Mesenchymal stem cell (in vitro differentiated cells and primary cell): Measurements from ENCODE around the gene ZBED4.
"Not testable (repeated sequence)": the region's sequence is repeated elsewhere in the genome, so short reads cannot be mapped to it uniquely, and the experiment has no call there.

Experiments
- DNase-seq: peaks from one replicate; pipeline ENCODE4 v3.0.0-alpha.2; 2013
- H2AFZ ChIP-seq: one replicate; pipeline ENCODE4 v1.6.1; 2013; ENCODE audit warnings: low read depth, mild to moderate bottlenecking, control low read depth, inconsistent platforms, low read length, moderate library complexity
- H2AK5ac ChIP-seq: 2 replicates; pipeline ENCODE4 v1.6.1; 2013; ENCODE audit warnings: low read length, moderate library complexity, mild to moderate bottlenecking, inconsistent platforms; ENCODE audit not compliant: severe bottlenecking
- H2BK120ac ChIP-seq: one replicate; pipeline ENCODE4 v1.6.1; 2013; ENCODE audit warnings: low read depth, mild to moderate bottlenecking, inconsistent platforms, low read length, moderate library complexity
- H2BK12ac ChIP-seq, 2 experiments: one replicate each; pipeline ENCODE4 v1.6.1; 2013; ENCODE audit warnings: inconsistent platforms in 2 of 2, low read length in 2 of 2, mild to moderate bottlenecking in 2 of 2, moderate library complexity in 2 of 2, control low read depth in 1 of 2
- H2BK15ac ChIP-seq: one replicate; pipeline ENCODE4 v1.6.1; 2013; ENCODE audit warnings: mild to moderate bottlenecking, low read depth, inconsistent platforms; ENCODE audit not compliant: poor library complexity, severe bottlenecking
- H2BK5ac ChIP-seq: 2 replicates; pipeline ENCODE4 v1.6.1; 2013; ENCODE audit warnings: low read depth, mild to moderate bottlenecking, low read length, control low read depth, inconsistent platforms; ENCODE audit not compliant: poor library complexity, severe bottlenecking
- H3K14ac ChIP-seq, 2 experiments: one replicate each; pipeline ENCODE4 v1.6.1; 2013; ENCODE audit warnings: inconsistent platforms in 2 of 2, low read length in 2 of 2, control low read depth in 1 of 2, mild to moderate bottlenecking in 1 of 2, moderate library complexity in 1 of 2
- H3K18ac ChIP-seq, 2 experiments: one replicate each; pipeline ENCODE4 v1.6.1; 2013; ENCODE audit warnings: inconsistent platforms in 2 of 2, low read length in 2 of 2, control low read depth in 1 of 2, low read depth in 1 of 2, mild to moderate bottlenecking in 1 of 2
- H3K23ac ChIP-seq, 2 experiments: one replicate each; pipeline ENCODE4 v1.6.1; 2013; ENCODE audit warnings: inconsistent platforms in 2 of 2, low read length in 2 of 2, mild to moderate bottlenecking in 2 of 2, moderate library complexity in 2 of 2, control low read depth in 1 of 2
- H3K27ac ChIP-seq: 2 replicates; pipeline ENCODE4 v1.5.1; 2013; ENCODE audit warnings: mild to moderate bottlenecking, moderate library complexity, low read length, control low read depth, inconsistent platforms; ENCODE audit not compliant: poor library complexity, severe bottlenecking
- H3K27me3 ChIP-seq, 2 experiments: 2 replicates each; pipeline versions ENCODE4 v1.6.1 to v1.7.0; 2013; ENCODE audit warnings: low read length in 2 of 2, mild to moderate bottlenecking in 2 of 2, moderate library complexity in 2 of 2, control low read depth in 1 of 2, inconsistent platforms in 1 of 2; ENCODE audit not compliant: control insufficient read depth in 1 of 2, insufficient read depth in 1 of 2
- H3K36me3 ChIP-seq, 2 experiments: 2 replicates each; pipeline versions ENCODE4 v1.6.1 to v1.7.0; 2013; ENCODE audit warnings: low read length in 2 of 2, control low read depth in 1 of 2, inconsistent platforms in 1 of 2, low read depth in 1 of 2, mild to moderate bottlenecking in 1 of 2; ENCODE audit not compliant: insufficient read depth in 2 of 2, control insufficient read depth in 1 of 2
- H3K4ac ChIP-seq, 2 experiments: one replicate each; pipeline ENCODE4 v1.6.1; 2013; ENCODE audit warnings: inconsistent platforms in 2 of 2, low read length in 2 of 2, mild to moderate bottlenecking in 2 of 2, moderate library complexity in 2 of 2, control low read depth in 1 of 2, low read depth in 1 of 2
- H3K4me1 ChIP-seq: 2 replicates; pipeline ENCODE4 v1.6.1; 2013; ENCODE audit warnings: low read depth, low read length, control low read depth; ENCODE audit not compliant: control insufficient read depth, insufficient read depth
- H3K4me2 ChIP-seq: 2 replicates; pipeline ENCODE4 v1.6.1; 2013; ENCODE audit warnings: low read length, mild to moderate bottlenecking, inconsistent platforms; ENCODE audit not compliant: poor library complexity, severe bottlenecking
- H3K4me3 ChIP-seq, 2 experiments: 2 replicates each; pipeline versions ENCODE4 v1.5.1 to v1.7.0; 2013; ENCODE audit warnings: low read length in 2 of 2, mild to moderate bottlenecking in 2 of 2, control low read depth in 1 of 2, low read depth in 1 of 2; ENCODE audit not compliant: insufficient read depth in 1 of 2
- H3K79me1 ChIP-seq: replicated peaks from 2 replicates; pipeline ENCODE4 v1.6.1; 2013; ENCODE audit warnings: mild to moderate bottlenecking, control low read depth, low read length, inconsistent platforms; ENCODE audit not compliant: poor library complexity, severe bottlenecking
- H3K9ac ChIP-seq: 2 replicates; pipeline ENCODE4 v1.7.0; 2013; ENCODE audit warnings: mild to moderate bottlenecking, low read length, moderate library complexity
- H3K9me3 ChIP-seq: 2 replicates; pipeline ENCODE4 v1.7.0; 2013; ENCODE audit warnings: mild to moderate bottlenecking, low read length; ENCODE audit not compliant: control insufficient read depth
- H4K8ac ChIP-seq: one replicate; pipeline ENCODE4 v1.6.1; 2013; ENCODE audit warnings: inconsistent platforms, mild to moderate bottlenecking, low read length, moderate library complexity
- H4K91ac ChIP-seq: one replicate; pipeline ENCODE4 v1.6.1; 2013; ENCODE audit warnings: mild to moderate bottlenecking, low read length, inconsistent platforms
- WGBS: methylation state at CpG from one replicate; pipeline ENCODE4 v1.1.7; 2013; ENCODE audit warnings: mixed read lengths; 5-methylcytosine and 5-hydroxymethylcytosine counted together

The ZBED4 gene

DNA sequence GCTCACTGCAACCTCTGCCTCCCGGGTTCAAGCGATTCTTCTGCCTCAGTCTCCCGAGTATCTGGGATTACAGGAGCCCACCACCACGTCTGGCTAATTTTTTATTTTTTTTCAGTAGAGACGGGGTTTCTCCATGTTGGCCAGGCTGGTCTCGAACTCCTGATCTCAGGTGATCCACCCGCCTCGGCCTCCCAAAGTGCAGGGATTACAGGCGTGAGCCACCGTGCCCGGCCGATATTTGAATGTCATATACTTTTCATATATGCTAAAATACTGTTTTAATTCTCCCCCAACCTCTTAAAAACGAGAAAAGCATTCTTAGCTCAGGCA, 1.1 kb upstream of the ZBED4 start:
- not testable (repeated sequence) for H3K14ac ChIP-seq, H3K27ac ChIP-seq, H4K8ac ChIP-seq, DNase-seq, H3K23ac ChIP-seq, H4K91ac ChIP-seq, H3K18ac ChIP-seq, H3K36me3 ChIP-seq, H3K79me1 ChIP-seq, H2BK12ac ChIP-seq, H2BK120ac ChIP-seq, H2AFZ ChIP-seq, H3K9me3 ChIP-seq, H2AK5ac ChIP-seq, H2BK15ac ChIP-seq, H2BK5ac ChIP-seq
- H3K4me3 ChIP-seq: peak overlapping the region in 1 of 2 experiments; percentile 87
- H3K4ac ChIP-seq: peak overlapping the region in 1 of 2 experiments; percentile 62
- H3K27me3 ChIP-seq: peaks cover 23 to 34% of the 10 kb centered on the region in 2 experiments
- H3K4me1 ChIP-seq: peaks cover 30% of the 10 kb centered on the region
- WGBS: 67% methylated on average over 10 of the region's 13 CpGs
- peak overlapping the region; percentile 91 for H3K4me2 ChIP-seq
- H3K9ac ChIP-seq: peak overlapping the region; percentile 90

- peak; percentile 53 for DNase-seq
- no peak overlapping the region for H4K8ac ChIP-seq
- H3K23ac ChIP-seq: no peak overlapping the region
- H2BK120ac ChIP-seq: peak overlapping the region; percentile 74
- peak overlapping the region; percentile 52 for H3K27ac ChIP-seq
- peak overlapping the region in 1 of 2 experiments; percentile 68 for H2BK12ac ChIP-seq
- peak overlapping the region in 1 of 2 experiments; percentile 92 for H3K14ac ChIP-seq
- 2% methylated on average over 56 of the region's 101 CpGs for WGBS
- peak overlapping the region; percentile 63 for H3K4me2 ChIP-seq
- H2AFZ ChIP-seq: peak overlapping the region; percentile 44
- no peak overlapping the region for H4K91ac ChIP-seq
- H2BK15ac ChIP-seq: no peak overlapping the region
- H3K4me1 ChIP-seq: peaks cover 15% of the 10 kb centered on the region
- H2AK5ac ChIP-seq: no peak overlapping the region
- no peak overlapping the region for H2BK5ac ChIP-seq
- H3K4ac ChIP-seq: peak overlapping the region; percentile 35 to 87
- no peaks in the 10 kb centered on the region for H3K9me3 ChIP-seq
- H3K79me1 ChIP-seq: peaks cover 2% of the 10 kb centered on the region
- peak overlapping the region in 1 of 2 experiments; percentile 46 for H3K18ac ChIP-seq
- H3K4me3 ChIP-seq: peak overlapping the region; percentile 79 to 96
- peaks cover 15 to 20% of the 10 kb centered on the region in 2 experiments for H3K27me3 ChIP-seq
- peak overlapping the region; percentile 95 for H3K9ac ChIP-seq
- peaks cover 0 to 8% of the 10 kb centered on the region in 2 experiments for H3K36me3 ChIP-seq
Observed at GRCh38 chr22:49853981-49854831, 562 bp downstream of the ZBED4 start.

- no peaks in the 10 kb centered on the region for H3K9me3 ChIP-seq
- H4K8ac ChIP-seq: no peak overlapping the region
- no peak overlapping the region for H3K27ac ChIP-seq
- peak overlapping the region; percentile 63 for H3K4me2 ChIP-seq
- H3K79me1 ChIP-seq: peaks cover 3% of the 10 kb centered on the region
- no peak overlapping the region for H2AK5ac ChIP-seq
- peak overlapping the region; percentile 95 for H3K9ac ChIP-seq
- no peak overlapping the region for H3K23ac ChIP-seq
- 55% methylated on average over 7 of the region's 9 CpGs for WGBS
- no peak overlapping the region for H3K14ac ChIP-seq
- H3K36me3 ChIP-seq: peaks cover 0 to 8% of the 10 kb centered on the region in 2 experiments
- H3K4ac ChIP-seq: no peak overlapping the region
- H2AFZ ChIP-seq: no peak overlapping the region
- no peak overlapping the region for H3K18ac ChIP-seq
- peaks cover 9% of the 10 kb centered on the region for H3K4me1 ChIP-seq
- no peak overlapping the region for H2BK15ac ChIP-seq
- H2BK5ac ChIP-seq: no peak overlapping the region
- H3K27me3 ChIP-seq: peaks cover 4 to 8% of the 10 kb centered on the region in 2 experiments
- H4K91ac ChIP-seq: no peak overlapping the region
- H2BK120ac ChIP-seq: no peak overlapping the region
- DNase-seq: peak; percentile 53
- peak overlapping the region in 1 of 2 experiments; percentile 96 for H3K4me3 ChIP-seq
- H2BK12ac ChIP-seq: no peak overlapping the region
Observed at GRCh38 chr22:49855251-49855911, 1.7 kb downstream of the ZBED4 start.

DNA sequence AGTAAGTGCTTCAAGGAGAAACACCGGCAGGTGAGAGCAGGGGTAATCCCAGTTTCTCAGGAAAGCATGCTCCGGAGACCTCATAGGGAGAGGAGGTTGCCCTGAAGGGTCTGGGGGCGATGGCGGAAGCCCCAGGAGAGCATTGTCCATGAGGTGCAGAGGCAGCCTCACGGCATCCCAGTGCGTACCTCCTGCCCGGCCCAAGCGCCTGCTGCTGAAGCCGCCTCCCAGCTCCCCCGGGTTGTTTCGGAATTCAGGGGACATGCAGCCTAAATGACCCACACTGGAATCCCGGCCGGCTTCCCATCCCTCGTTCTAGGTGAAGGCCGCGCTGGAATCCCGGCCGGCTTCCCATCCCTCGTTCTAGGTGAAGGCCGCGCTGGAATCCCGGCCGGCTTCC, 2.7 kb downstream of the ZBED4 start:
- WGBS: 86% methylated on average over 15 of the region's 23 CpGs
- no peak overlapping the region for H3K27ac ChIP-seq
- H3K79me1 ChIP-seq: peaks cover 3% of the 10 kb centered on the region

More for the DNA sequence above, 2.7 kb downstream of the ZBED4 start:
- Histone ChIP-seq H2BK120ac (no peak overlapping the region), H3K9ac (peak overlapping the region; percentile 95), H3K23ac (peak overlapping the region in 1 of 2 experiments; percentile 47), H2BK12ac (no peak overlapping the region), H3K18ac (no peak overlapping the region), H3K4me2 (no peak overlapping the region), H2AK5ac (no peak overlapping the region), H4K8ac (no peak overlapping the region), H2BK15ac (no peak overlapping the region), H3K4me3 (peak overlapping the region in 1 of 2 experiments; percentile 96), H3K4ac (no peak overlapping the region), H2AFZ (no peak overlapping the region), H3K36me3 (peaks cover 0 to 8% of the 10 kb centered on the region in 2 experiments), H3K14ac (no peak overlapping the region), H3K4me1 (peaks cover 9% of the 10 kb centered on the region), H2BK5ac (no peak overlapping the region), H3K27me3 (no peaks in the 10 kb centered on the region), H3K9me3 (no peaks in the 10 kb centered on the region), H4K91ac (no peak overlapping the region)
- DNase-seq: no peak
